ENCODE measurements around the gene KLF18.
"Not testable (repeated sequence)": the region's sequence is repeated elsewhere in the genome, so short reads cannot be mapped to it uniquely, and the experiment has no call there.

KLF18 gene

GRCh38 chr1:44141531-44141930 is at the start of gene KLF18:
Gene KLF18, minus strand, starts transcription at chr1:44141631. Its CDS starts 0 bp downstream, at chr1:44141631.
- no peak for DNase-seq (ENCODE audit: low read depth)

- DNase-seq (ENCODE audit: low read depth), result no peak
Measured at GRCh38 chr1:44174630-44175029, 33.2 kb upstream of the KLF18 start.

GRCh38 chr1:44170281-44170823 is 28.9 kb upstream of the KLF18 start:
- DNase-seq (ENCODE audit: low read depth), result peak; percentile 24

DNA sequence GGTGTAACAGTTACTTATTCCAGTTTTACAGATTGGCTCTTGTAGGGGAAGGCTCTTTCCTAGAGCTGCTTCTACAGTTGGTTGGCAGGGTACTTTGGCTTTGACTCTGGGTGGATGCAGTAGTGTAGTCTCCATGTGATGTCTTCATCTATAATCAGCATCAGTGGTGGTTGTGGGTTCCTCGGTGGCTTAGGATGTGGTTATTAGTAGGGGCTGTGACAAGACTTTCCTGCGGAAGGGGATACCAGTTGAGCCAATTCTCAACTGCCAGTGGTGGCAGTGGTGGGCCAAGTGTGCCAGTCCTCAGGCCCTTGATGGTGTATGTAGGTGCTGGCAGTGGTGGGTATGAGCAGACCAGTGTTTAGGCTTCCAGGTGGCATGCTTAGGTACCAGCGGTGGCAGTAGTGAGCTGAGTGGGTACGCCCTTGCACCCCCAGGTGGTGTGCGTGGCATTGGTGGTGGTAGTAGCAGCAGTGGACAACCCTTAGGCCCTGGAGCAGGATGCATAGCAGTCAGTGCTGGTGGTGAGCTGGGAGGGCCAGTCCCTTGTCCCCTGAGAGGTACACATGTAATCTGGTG is 27.2 kb upstream of the KLF18 start:
- DNase-seq (ENCODE audit: low read depth), result no peak

DNA sequence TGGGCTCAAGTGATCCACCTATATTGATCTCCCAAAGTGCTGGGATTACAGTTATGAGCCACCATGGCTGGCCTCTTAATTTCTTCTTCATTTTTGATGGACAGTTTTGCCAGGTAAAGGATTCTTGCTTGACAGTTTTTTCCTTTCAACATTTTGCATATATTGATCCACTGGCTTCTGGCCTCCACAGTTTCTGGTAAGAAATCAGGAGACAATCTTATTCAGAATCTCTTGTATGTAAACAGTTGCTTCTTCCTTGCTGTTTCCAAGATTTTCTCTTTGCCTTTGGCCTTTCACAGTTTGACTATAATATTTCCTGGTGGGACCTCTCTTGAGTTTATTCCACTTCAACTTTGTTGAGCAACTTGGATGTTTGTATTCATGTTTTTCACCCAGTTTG is 20.1 kb upstream of the KLF18 start:
- DNase-seq (ENCODE audit: low read depth), result no peak

- no peak for DNase-seq (ENCODE audit: low read depth)
Measured at GRCh38 chr1:44158871-44159270, 17.4 kb upstream of the KLF18 start.

- no peak for DNase-seq (ENCODE audit: low read depth)
Measured at GRCh38 chr1:44157903-44158302, 16.5 kb upstream of the KLF18 start.

- peak; percentile 13 for DNase-seq (ENCODE audit: low read depth)
Measured at GRCh38 chr1:44154049-44154448, 12.6 kb upstream of the KLF18 start.

- no peak for DNase-seq (ENCODE audit: low read depth)
Measured at GRCh38 chr1:44152692-44153091, 11.3 kb upstream of the KLF18 start.

DNA sequence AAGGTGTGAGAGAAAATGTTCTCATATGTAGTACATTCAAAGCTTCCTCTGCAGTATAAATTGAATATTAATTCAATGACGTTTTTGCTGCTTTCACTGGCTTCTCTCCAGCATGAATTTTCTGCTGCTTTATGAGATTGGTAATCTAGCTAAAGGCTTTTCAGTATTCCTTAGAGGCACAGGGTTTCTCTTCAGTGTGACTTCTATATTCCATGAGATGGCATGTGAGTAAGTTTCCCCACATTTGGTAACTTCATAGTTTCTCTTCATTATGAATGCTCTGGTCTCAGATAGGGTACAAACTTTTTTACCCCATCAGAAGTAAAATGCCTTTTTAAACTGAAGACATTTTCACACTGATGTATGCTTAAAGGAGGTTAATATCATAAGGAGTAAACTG is 10.4 kb upstream of the KLF18 start:
- no peak for DNase-seq (ENCODE audit: low read depth)

GRCh38 chr1:44151332-44151731 is 9.9 kb upstream of the KLF18 start:
- DNase-seq (ENCODE audit: low read depth), result no peak

- no peak for DNase-seq (ENCODE audit: low read depth)
Measured at GRCh38 chr1:44147582-44147981, 6.2 kb upstream of the KLF18 start.

DNA sequence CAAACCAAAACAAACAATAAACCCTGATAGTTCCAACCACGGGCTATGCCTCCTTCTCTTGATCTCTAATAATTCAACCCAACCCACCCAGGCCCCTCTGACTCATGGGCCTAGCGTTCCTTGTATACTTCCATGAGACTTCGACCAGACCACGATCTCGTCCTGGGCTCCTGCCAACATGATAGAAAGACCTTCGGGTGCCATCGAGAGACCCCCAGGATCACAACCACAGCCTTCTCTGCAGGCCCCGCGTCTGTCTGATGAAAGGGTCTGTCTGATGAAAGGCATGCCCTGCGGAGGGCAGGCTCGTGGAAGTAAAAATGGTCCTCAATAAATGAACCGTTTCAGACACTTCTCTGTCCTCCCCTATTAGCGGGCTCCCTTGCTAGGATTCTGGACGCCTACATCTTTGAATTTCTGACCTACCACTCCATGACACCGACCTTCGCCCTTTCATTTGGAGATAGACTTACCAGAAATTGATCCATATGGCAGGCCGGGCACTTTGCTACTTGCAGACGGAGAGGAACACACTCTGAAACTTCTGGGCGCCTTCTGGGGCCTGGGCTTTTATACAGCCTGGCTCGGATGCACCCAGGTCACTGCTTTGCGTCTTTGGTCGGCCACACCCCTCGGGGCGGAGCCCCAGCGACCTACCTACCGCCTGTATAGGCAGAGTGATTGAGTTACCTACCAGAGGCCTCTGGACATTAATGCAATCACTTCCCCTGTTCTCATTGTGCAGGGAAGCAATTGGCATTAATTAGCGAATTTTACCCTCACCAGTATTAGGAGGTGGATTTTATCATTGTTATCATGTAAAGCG is 5.3 kb upstream of the KLF18 start:
- DNase-seq (ENCODE audit: low read depth), result no peak

GRCh38 chr1:44144962-44145756 is 3.7 kb upstream of the KLF18 start:
- peak; percentile 33 for DNase-seq (ENCODE audit: low read depth)

- not testable (repeated sequence) for DNase-seq (ENCODE audit: low read depth)
Measured at GRCh38 chr1:44139565-44139964, 1.9 kb downstream of the KLF18 start.

- DNase-seq (ENCODE audit: low read depth), result no peak
Measured at GRCh38 chr1:44138239-44138638, 3.2 kb downstream of the KLF18 start.

DNA sequence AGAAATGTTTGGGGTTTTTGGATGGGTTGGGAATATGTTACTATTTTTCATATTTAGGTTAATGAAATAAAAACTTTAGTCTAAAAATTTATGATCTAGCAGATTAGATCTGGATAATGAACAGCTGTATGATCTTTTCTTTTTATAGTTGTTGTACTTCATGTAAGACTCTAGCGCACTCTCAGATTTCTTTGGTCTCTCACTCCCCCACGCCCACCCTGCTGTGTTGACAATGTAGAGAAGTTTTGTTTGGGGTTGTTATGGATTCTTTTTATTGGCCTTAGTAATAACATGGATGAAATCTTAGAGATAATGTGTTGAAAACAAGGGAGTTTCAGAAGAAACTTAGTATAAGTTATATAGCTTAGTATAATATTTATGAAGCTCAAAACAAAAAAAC is 5.5 kb downstream of the KLF18 start:
- no peak for DNase-seq (ENCODE audit: low read depth)

GRCh38 chr1:44134071-44134920 is 7.1 kb downstream of the KLF18 start:
- no peak for DNase-seq (ENCODE audit: low read depth)

GRCh38 chr1:44131411-44131810 is 10.0 kb downstream of the KLF18 start:
- no peak for DNase-seq (ENCODE audit: low read depth)

GRCh38 chr1:44129616-44130500 is 11.6 kb downstream of the KLF18 start:
- no peak for DNase-seq (ENCODE audit: low read depth)

Data from amniotic epithelial cell (primary cell).